ENCODE measurements around the gene TRMT2A. TPM values are rescaled to one million over a fixed set of nuclear protein-coding genes. Genes with fewer than 3 reads are reported as not detected.

Gene TRMT2A
- polyA plus RNA-seq, 4 donors: 40.2 to 65.5 (median 58.0) TPM

GRCh38 chr22:20066617-20067383 lies 50.2 kb downstream of the TRMT2A start:
- no peak for DNase-seq (ENCODE audit: low read depth in 4 of 4, low spot score in 2 of 4)

GRCh38 chr22:20065896-20066616 lies 51.0 kb downstream of the TRMT2A start:
- no peak for DNase-seq (ENCODE audit: low read depth in 4 of 4, low spot score in 2 of 4)

- no peak for DNase-seq (ENCODE audit: low read depth in 4 of 4, low spot score in 2 of 4)
These were observed 52.3 kb downstream of the TRMT2A start for GRCh38 chr22:20064545-20065262.

GRCh38 chr22:20064140-20064480 lies 52.9 kb downstream of the TRMT2A start:
- DNase-seq (ENCODE audit: low read depth in 4 of 4, low spot score in 2 of 4): no peak

GRCh38 chr22:20063271-20064139 lies 53.5 kb downstream of the TRMT2A start:
- DNase-seq (ENCODE audit: low read depth in 4 of 4, low spot score in 2 of 4): no peak

- no peak for DNase-seq (ENCODE audit: low read depth in 4 of 4, low spot score in 2 of 4)
These were observed 54.3 kb downstream of the TRMT2A start for GRCh38 chr22:20062766-20063083.

GRCh38 chr22:20062043-20062765 lies 54.8 kb downstream of the TRMT2A start:
- no peak for DNase-seq (ENCODE audit: low read depth in 4 of 4, low spot score in 2 of 4)

Other genes starting within 250 kb of the TRMT2A start
- 100 to 1,000 TPM; 103 to 157 (median 124) TPM for gene COMT, start 175.5 kb downstream of the TRMT2A start, polyA plus RNA-seq (ENCODE audit: insufficient read length in 4 of 4)
- gene TXNRD2, start 175.4 kb downstream of the TRMT2A start, polyA plus RNA-seq (ENCODE audit: insufficient read length in 4 of 4): 10 to 100 TPM; 23.0 to 35.8 (median 29.3) TPM
- 10 to 100 TPM; 18.3 to 33.5 (median 29.1) TPM for gene ARVCF, start 100.4 kb downstream of the TRMT2A start, polyA plus RNA-seq (ENCODE audit: insufficient read length in 4 of 4)
- gene TANGO2, start 96.1 kb downstream of the TRMT2A start, polyA plus RNA-seq (ENCODE audit: insufficient read length in 4 of 4): 10 to 100 TPM; 12.2 to 15.2 (median 12.8) TPM
- gene DGCR8, start 37.0 kb downstream of the TRMT2A start, polyA plus RNA-seq (ENCODE audit: insufficient read length in 4 of 4): 10 to 100 TPM; 35.2 to 63.0 (median 50.3) TPM
- gene RANBP1, start 1.1 kb downstream of the TRMT2A start, polyA plus RNA-seq (ENCODE audit: insufficient read length in 4 of 4): 100 to 1,000 TPM; 169 to 211 (median 180) TPM
- gene ZDHHC8, start 14.6 kb upstream of the TRMT2A start, polyA plus RNA-seq (ENCODE audit: insufficient read length in 4 of 4): 10 to 100 TPM; 30.0 to 67.6 (median 49.2) TPM
- gene CCDC188, start 33.8 kb upstream of the TRMT2A start, polyA plus RNA-seq (ENCODE audit: insufficient read length in 4 of 4): 1 to 10 TPM in 2 of 4 donors, under 1 TPM in 2; 0.24 to 1.8 (median 0.96) TPM
- 10 to 100 TPM in 1 of 4 donors, 1 to 10 TPM in 3; 3.8 to 10.4 (median 7.1) TPM for gene RTN4R, start 151.1 kb upstream of the TRMT2A start, polyA plus RNA-seq (ENCODE audit: insufficient read length in 4 of 4)
- 10 to 100 TPM; 50.6 to 74.4 (median 59.3) TPM for gene DGCR6L, start 202.8 kb upstream of the TRMT2A start, polyA plus RNA-seq (ENCODE audit: insufficient read length in 4 of 4)